HEK293 (cell line): ENCODE measurements around the gene RPN2.

Source experiments
- CTCF ChIA-PET: fragments of 350-600 bp; formaldehyde crosslinking; extraction: SDS; loops from one replicate; lab custom pipeline; 2021; ENCODE audit warnings: antibody characterized with exemption; lab: Yijun Ruan, JAX
- POLR2A ChIA-PET: fragments of 300-600 bp; formaldehyde crosslinking; extraction: SDS; loops from one replicate; lab custom pipeline; 2020; ENCODE audit warnings: antibody characterized with exemption, inconsistent platforms; lab: Yijun Ruan, JAX
- H3K27ac ChIP-seq: fragments of 200-500 bp; sonication (Bioruptor generic); 2 replicates; pipeline ENCODE4 v1.5.1; 2014; ENCODE audit warnings: low read depth, low read length, control low read depth, inconsistent platforms; ENCODE audit errors: extremely low read depth
- H3K36me3 ChIP-seq, 2 experiments: fragments of 200-500 bp in 1 of 2; sonication (Bioruptor generic) in 1 of 2; 1 replicate in 1 of 2; 2 replicates in 1 of 2; pipeline ENCODE4 v1.5.1; 2014 to 2017; ENCODE audit warnings: inconsistent platforms in 2 of 2, low read length in 2 of 2; ENCODE audit not compliant: control insufficient read depth in 2 of 2, insufficient read depth in 1 of 2
- H3K4me1 ChIP-seq: fragments of 200-500 bp; sonication (Bioruptor generic); 2 replicates; pipeline ENCODE4 v1.5.1; 2014; ENCODE audit warnings: mild to moderate bottlenecking, low read length, inconsistent platforms; ENCODE audit not compliant: control insufficient read depth, insufficient read depth
- H3K4me3 ChIP-seq: 2 replicates; pipeline ENCODE4 v1.5.1; 2011; ENCODE audit warnings: low read depth, mild to moderate bottlenecking, control low read depth, low read length, moderate library complexity
- H3K9me3 ChIP-seq: fragments of 200-500 bp; sonication (Bioruptor generic); 2 replicates; pipeline ENCODE4 v1.5.1; 2014; ENCODE audit warnings: low read depth, low read length, inconsistent platforms; ENCODE audit not compliant: control insufficient read depth, insufficient read depth
- GLI2 ChIP-seq: fragments of 450-650 bp; formaldehyde crosslinking; IDR thresholded peaks from 2 replicates; pipeline ENCODE4; 2017; ENCODE audit warnings: missing biosample characterization, missing genetic modification characterization, low read depth, borderline replicate concordance
- HOXA7 ChIP-seq: sonication (generic); formaldehyde crosslinking; IDR thresholded peaks from 2 replicates; pipeline ENCODE4 v1.8.1; 2022; ENCODE audit warnings: missing genetic modification reagents, borderline replicate concordance
- KLF9 ChIP-seq: fragments of 450-650 bp; formaldehyde crosslinking; IDR thresholded peaks from 2 replicates; pipeline ENCODE4 v1.5.1; 2016; ENCODE audit warnings: missing biosample characterization, missing genetic modification characterization, low read depth
- OVOL3 ChIP-seq: fragments of 450-650 bp; formaldehyde crosslinking; IDR thresholded peaks from 2 replicates; pipeline ENCODE4 v1.5.1; 2016; ENCODE audit warnings: missing biosample characterization, missing genetic modification characterization
- PATZ1 ChIP-seq: fragments of 450-650 bp; formaldehyde crosslinking; IDR thresholded peaks from 2 replicates; pipeline ENCODE4 v1.5.1; 2016; ENCODE audit warnings: missing biosample characterization, missing genetic modification characterization
- PRDM2 ChIP-seq: fragments of 450-650 bp; formaldehyde crosslinking; IDR thresholded peaks from 2 replicates; pipeline ENCODE4 v1.5.1; 2016; ENCODE audit warnings: missing biosample characterization, missing genetic modification characterization, borderline replicate concordance
- ZBTB17 ChIP-seq: fragments of 450-650 bp; formaldehyde crosslinking; IDR thresholded peaks from 2 replicates; pipeline ENCODE4 v1.5.1; 2016; ENCODE audit warnings: missing biosample characterization, missing genetic modification characterization
- ZFP41 ChIP-seq: fragments of 450-650 bp; formaldehyde crosslinking; IDR thresholded peaks from 2 replicates; pipeline ENCODE4 v1.5.1; 2016; ENCODE audit warnings: missing biosample characterization, missing genetic modification characterization, borderline replicate concordance
- ZNF133 ChIP-seq: fragments of 450-650 bp; formaldehyde crosslinking; IDR thresholded peaks from 2 replicates; pipeline ENCODE4 v1.5.1; 2016; ENCODE audit warnings: missing biosample characterization, missing genetic modification characterization
- ZNF146 ChIP-seq: fragments of 450-650 bp; formaldehyde crosslinking; IDR thresholded peaks from 2 replicates; pipeline ENCODE4 v1.5.1; 2016; ENCODE audit warnings: missing biosample characterization, missing genetic modification characterization
- ZNF26 ChIP-seq: fragments of 450-650 bp; formaldehyde crosslinking; IDR thresholded peaks from 2 replicates; pipeline ENCODE4 v1.5.1; 2016; ENCODE audit warnings: missing biosample characterization, missing genetic modification characterization
- ZNF350 ChIP-seq: fragments of 450-650 bp; formaldehyde crosslinking; IDR thresholded peaks from 2 replicates; pipeline ENCODE4 v1.5.0; 2017; ENCODE audit warnings: missing biosample characterization, mild to moderate bottlenecking, missing genetic modification characterization
- ZNF423 ChIP-seq: fragments of 450-650 bp; formaldehyde crosslinking; IDR thresholded peaks from 2 replicates; pipeline ENCODE4 v1.5.1; 2016; ENCODE audit warnings: missing biosample characterization, missing genetic modification characterization
- ZNF610 ChIP-seq: fragments of 450-650 bp; formaldehyde crosslinking; IDR thresholded peaks from 2 replicates; pipeline ENCODE4 v1.5.1; 2016; ENCODE audit warnings: missing biosample characterization, missing genetic modification characterization, borderline replicate concordance
- ZNF654 ChIP-seq: fragments of 450-650 bp; formaldehyde crosslinking; IDR thresholded peaks from 2 replicates; pipeline ENCODE4 v1.5.1; 2016; ENCODE audit warnings: low read depth, missing biosample characterization, missing genetic modification characterization
- TF ChIP-seq, protein P1 (sequence below): fragments of 450-650 bp; formaldehyde crosslinking; IDR thresholded peaks from 2 replicates; pipeline ENCODE4 v1.5.1; 2017; ENCODE audit warnings: missing biosample characterization, mild to moderate bottlenecking, missing genetic modification characterization, moderate library complexity

Gene RPN2

GRCh38 chr20:37259031-37259430, 79.9 kb downstream of the RPN2 start:
- Histone ChIP-seq H3K9me3 (no peaks in the 10 kb centered on the region), H3K4me3 (no peak overlapping the region), H3K27ac (no peak overlapping the region), H3K4me1 (no peaks in the 10 kb centered on the region), H3K36me3 (no peaks in the 10 kb centered on the region)
- TF ChIP-seq HOXA7 (no peak), ZNF350 (tag by site-specific recombination) (no peak), PRDM2 (tag by site-specific recombination) (no peak), GLI2 (tag by site-specific recombination) (no peak), ZNF146 (no peak), OVOL3 (tag by site-specific recombination) (no peak), ZNF133 (tag by site-specific recombination) (no peak), KLF9 (tag by site-specific recombination) (no peak), PATZ1 (tag by site-specific recombination) (no peak), ZNF423 (tag by site-specific recombination) (no peak), ZNF26 (tag by site-specific recombination) (no peak), ZBTB17 (tag by site-specific recombination) (no peak), ZNF654 (tag by site-specific recombination) (no peak), ZFP41 (tag by site-specific recombination) (no peak), ZNF610 (no peak)
- TF ChIP-seq, protein P1, sequence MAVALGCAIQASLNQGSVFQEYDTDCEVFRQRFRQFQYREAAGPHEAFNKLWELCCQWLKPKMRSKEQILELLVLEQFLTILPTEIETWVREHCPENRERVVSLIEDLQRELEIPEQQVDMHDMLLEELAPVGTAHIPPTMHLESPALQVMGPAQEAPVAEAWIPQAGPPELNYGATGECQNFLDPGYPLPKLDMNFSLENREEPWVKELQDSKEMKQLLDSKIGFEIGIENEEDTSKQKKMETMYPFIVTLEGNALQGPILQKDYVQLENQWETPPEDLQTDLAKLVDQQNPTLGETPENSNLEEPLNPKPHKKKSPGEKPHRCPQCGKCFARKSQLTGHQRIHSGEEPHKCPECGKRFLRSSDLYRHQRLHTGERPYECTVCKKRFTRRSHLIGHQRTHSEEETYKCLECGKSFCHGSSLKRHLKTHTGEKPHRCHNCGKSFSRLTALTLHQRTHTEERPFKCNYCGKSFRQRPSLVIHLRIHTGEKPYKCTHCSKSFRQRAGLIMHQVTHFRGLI (tag by site-specific recombination) = no peak
- ChIA-PET CTCF (interaction anchor here (0.6 to 1.0 kb wide), 3 partner anchors 11 to 276 kb away, joined by 3 read pairs; no protein-coding TSS in a partner anchor), POLR2A (no interaction called here)
